WTC11 (cell line): Measurements from ENCODE around the gene EYA2.

Experiments used
- CTCF ChIP-seq: fragments of 200-600 bp; IDR thresholded peaks from 2 replicates; pipeline ENCODE4 v1.8.0; 2022; ENCODE audit warnings: antibody characterized with exemption
- ETV6 ChIP-seq: sonication (generic); formaldehyde crosslinking; IDR thresholded peaks from 2 replicates; pipeline ENCODE4 v1.8.1; 2022; ENCODE audit warnings: mild to moderate bottlenecking, missing genetic modification reagents
- GTF2I ChIP-seq: fragments of 250-450 bp; sonication (Bioruptor Pico); conservative IDR thresholded peaks from 2 replicates; pipeline ENCODE4 v1.4.0; 2021; ENCODE audit warnings: mild to moderate bottlenecking
- MYBL2 ChIP-seq: sonication (generic); formaldehyde crosslinking; IDR thresholded peaks from 2 replicates; pipeline ENCODE4 v1.8.1; 2023; ENCODE audit warnings: mild to moderate bottlenecking, moderate library complexity, missing genetic modification reagents
- TEAD1 ChIP-seq: sonication (generic); formaldehyde crosslinking; IDR thresholded peaks from 2 replicates; pipeline ENCODE4 v1.8.0; 2022; ENCODE audit warnings: mild to moderate bottlenecking, missing genetic modification reagents
- ZNF281 ChIP-seq: sonication (generic); formaldehyde crosslinking; IDR thresholded peaks from 2 replicates; pipeline ENCODE4 v1.8.0; 2023; ENCODE audit warnings: mild to moderate bottlenecking, missing genetic modification reagents
- ZNF317 ChIP-seq: sonication (generic); formaldehyde crosslinking; IDR thresholded peaks from 2 replicates; pipeline ENCODE4 v1.8.1; 2023; ENCODE audit warnings: low read depth, mild to moderate bottlenecking, moderate library complexity, missing genetic modification reagents, borderline replicate concordance
- ZSCAN18 ChIP-seq: fragments of 250-450 bp; sonication (Bioruptor Pico); IDR thresholded peaks from 2 replicates; pipeline ENCODE4 v2.1.2; 2022; ENCODE audit warnings: mild to moderate bottlenecking, moderate library complexity

- no peak for TF ChIP-seq CTCF
- TF ChIP-seq ZNF317 (CRISPR knock-in tag), result no peak
- no peak for TF ChIP-seq ETV6 (CRISPR knock-in tag)
- no peak for TF ChIP-seq ZSCAN18 (CRISPR knock-in tag)
- no peak for TF ChIP-seq MYBL2 (CRISPR knock-in tag)
- no peak for TF ChIP-seq ZNF281 (CRISPR knock-in tag)
- TF ChIP-seq TEAD1, result no peak
- TF ChIP-seq GTF2I (CRISPR knock-in tag), result no peak
These were observed 1.6 kb upstream of the EYA2 start for GRCh38 chr20:46893051-46893450.
